HG03280 (cell line): ENCODE results near the gene SMYD3.
"Not testable (repeated sequence)": the region's sequence is repeated elsewhere in the genome, so short reads cannot be mapped to it uniquely, and the experiment has no call there.

Experiments used
- ATAC-seq: cut with Tn5 transposase; IDR thresholded peaks from one replicate; pipeline ENCODE4 v1.9.1; 2021; ENCODE audit warnings: mild to moderate bottlenecking, moderate library complexity; ENCODE audit not compliant: unreplicated experiment

SMYD3 gene

GRCh38 chr1:245714027-245714426 is 793.1 kb downstream of the SMYD3 start:
- ATAC-seq: not testable (repeated sequence)

DNA sequence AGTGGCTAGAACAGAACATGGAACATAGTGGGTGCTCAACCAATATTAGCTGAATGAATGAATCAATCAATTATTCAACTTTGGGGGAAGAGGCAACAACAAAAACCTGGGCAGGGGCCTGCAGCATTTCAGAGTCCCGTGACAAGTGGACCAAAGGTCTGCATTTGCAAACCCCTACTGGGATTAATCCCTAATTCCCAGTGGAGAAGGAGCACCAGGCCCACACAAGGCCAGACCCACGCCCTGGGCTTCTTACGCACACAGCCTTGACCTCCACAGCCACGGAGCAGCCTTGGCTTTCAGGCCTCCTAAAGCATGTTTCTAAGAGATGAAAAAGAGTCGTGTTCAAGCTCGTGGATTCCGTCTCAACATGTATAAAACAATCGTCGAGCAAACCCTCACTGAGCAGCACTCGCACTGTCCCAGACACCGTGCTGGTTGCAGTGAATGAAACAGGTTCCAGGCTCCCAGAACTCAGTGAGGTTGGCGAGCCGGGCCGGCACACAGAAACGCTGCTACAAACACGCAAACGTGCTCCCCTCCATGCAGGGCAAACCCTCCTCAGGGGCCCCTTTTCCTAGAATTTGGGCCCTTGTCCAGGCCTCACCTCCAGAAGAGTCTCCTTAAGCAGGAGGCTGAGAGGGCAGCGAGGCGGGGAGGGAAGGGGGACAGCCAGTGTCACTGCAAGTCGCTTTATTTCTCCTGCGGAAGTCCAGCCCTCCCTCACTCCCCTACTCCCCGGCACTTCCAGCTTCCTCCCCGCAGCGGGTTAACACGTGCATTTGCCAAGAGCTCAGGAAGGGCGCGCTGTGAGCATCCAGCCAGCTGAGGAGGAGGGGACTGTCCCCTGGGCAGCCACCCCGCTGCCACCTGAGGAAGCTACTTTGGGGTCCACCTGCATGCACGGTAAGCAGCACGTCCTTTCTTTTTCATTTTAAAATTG is 795.8 kb downstream of the SMYD3 start:
- no peak for ATAC-seq

GRCh38 chr1:245707941-245708340 is 799.1 kb downstream of the SMYD3 start:
- ATAC-seq: no peak

GRCh38 chr1:245704765-245705164 is 802.3 kb downstream of the SMYD3 start:
- no peak for ATAC-seq

DNA sequence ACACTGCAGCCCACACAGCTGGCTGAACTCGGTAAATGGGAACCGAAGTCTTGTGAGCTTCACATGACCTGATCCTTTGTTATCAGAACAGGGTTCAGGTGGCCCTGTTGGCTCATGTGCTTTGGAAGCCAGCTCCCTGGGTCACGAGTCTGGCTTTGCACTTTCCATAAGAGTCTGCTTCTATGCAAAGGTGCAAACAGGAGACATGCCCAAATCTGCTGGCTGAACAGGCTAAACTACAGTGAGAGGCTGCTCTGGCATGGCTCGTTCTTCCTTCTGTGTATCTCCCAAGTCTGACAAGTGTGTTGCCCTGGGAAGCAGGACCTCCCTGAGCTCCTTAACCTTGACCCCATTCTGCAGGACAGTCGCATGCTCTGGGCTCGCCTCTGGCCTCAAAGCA is 802.7 kb downstream of the SMYD3 start:
- no peak for ATAC-seq

DNA sequence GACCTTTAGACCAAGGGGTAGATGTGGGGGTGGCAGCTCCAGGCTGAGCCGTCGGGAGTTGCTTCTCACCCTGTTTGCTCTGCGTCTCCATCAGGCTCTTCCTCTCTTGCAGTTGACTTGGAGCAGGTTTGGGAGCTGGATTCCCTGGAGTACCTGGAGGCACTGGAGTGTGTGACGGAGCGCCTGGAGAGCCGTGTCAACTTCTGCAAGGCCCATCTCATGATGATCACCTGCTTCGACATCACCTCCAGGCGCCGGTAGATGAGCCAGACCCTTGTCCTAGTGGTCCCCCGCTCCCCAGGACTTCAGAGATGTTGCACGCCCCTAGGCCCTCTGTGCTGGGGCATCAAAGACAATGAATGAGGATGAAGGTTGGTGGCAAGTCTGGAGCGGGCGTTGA is 804.7 kb downstream of the SMYD3 start:
- ATAC-seq: no peak

- no peak for ATAC-seq
Measured at GRCh38 chr1:245701631-245702030, 805.4 kb downstream of the SMYD3 start.

DNA sequence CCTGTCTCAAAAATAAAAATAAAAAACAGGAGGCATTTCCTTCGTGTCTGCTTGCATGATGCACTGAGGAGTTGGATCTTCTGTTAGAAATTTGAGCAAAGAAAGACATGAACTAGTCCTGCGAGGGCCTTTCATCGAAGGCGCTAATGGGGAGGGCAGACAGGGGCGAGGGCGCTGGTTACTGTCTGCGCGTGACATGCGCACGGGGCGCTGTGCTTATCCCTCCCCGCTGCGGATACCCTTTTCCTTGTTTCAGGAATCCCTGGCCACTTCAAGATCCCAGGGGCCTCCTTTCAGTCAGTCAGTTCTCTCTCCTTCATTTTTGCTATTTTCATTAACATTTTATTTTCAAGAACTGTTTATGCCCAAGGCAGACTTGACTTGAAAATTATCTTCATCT is 806.4 kb downstream of the SMYD3 start:
- ATAC-seq: no peak
